ENCODE data around the gene CDH9.

CDH9 gene

DNA sequence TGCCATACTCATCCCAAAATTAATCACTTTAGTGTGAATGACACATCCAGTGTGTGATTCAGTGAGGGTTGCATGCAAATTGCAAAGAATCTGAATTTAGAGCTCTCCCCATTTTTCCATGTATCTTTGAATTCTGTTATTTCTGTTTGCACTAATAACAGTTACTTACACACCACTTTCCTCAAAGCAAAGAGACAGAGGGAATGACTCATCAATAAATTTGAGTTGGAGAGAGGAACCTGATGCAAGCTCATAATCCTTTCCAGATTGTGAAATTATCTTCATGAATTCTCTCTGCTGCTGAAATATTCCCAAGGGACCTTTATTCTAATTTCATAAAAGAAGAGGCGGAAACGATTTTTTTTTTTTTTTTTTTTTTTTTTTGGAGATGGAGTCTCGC, 204.8 kb downstream of the CDH9 start:
- H3K36me3 ChIP-seq (ENCODE audit: low read length) = no peaks in the 10 kb centered on the region
- no peaks in the 10 kb centered on the region for H3F3A ChIP-seq (ENCODE audit: insufficient read depth)
- H4K20me1 ChIP-seq (ENCODE audit: low read depth, low read length) = no peaks in the 10 kb centered on the region
- TF ChIP-seq EZH2phosphoT487 (conservative IDR thresholded peaks at IDR 0.05; ENCODE audit: low read length) = no peak
- TF ChIP-seq, protein P1, sequence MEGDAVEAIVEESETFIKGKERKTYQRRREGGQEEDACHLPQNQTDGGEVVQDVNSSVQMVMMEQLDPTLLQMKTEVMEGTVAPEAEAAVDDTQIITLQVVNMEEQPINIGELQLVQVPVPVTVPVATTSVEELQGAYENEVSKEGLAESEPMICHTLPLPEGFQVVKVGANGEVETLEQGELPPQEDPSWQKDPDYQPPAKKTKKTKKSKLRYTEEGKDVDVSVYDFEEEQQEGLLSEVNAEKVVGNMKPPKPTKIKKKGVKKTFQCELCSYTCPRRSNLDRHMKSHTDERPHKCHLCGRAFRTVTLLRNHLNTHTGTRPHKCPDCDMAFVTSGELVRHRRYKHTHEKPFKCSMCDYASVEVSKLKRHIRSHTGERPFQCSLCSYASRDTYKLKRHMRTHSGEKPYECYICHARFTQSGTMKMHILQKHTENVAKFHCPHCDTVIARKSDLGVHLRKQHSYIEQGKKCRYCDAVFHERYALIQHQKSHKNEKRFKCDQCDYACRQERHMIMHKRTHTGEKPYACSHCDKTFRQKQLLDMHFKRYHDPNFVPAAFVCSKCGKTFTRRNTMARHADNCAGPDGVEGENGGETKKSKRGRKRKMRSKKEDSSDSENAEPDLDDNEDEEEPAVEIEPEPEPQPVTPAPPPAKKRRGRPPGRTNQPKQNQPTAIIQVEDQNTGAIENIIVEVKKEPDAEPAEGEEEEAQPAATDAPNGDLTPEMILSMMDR (IDR thresholded peaks at IDR 0.05; ENCODE audit: insufficient read depth, low read length, poor library complexity, severe bottlenecking) = no peak
- H3K9me3 ChIP-seq (ENCODE audit: insufficient read depth, low read length) = peaks cover 3% of the 10 kb centered on the region; the same call in 1 of the 2 replicates
- no peak overlapping the region for H2AFZ ChIP-seq (ENCODE audit: low read depth, low read length, severe bottlenecking)
- H3K9ac ChIP-seq (ENCODE audit: low read length) = no peak overlapping the region
- H3K27ac ChIP-seq (ENCODE audit: low read depth, low read length) = no peak overlapping the region
- H3K4me2 ChIP-seq (ENCODE audit: low read depth, low read length, poor library complexity, severe bottlenecking) = no peak overlapping the region
- H3K9me2 ChIP-seq (replicated peaks; ENCODE audit: insufficient read depth, low read length) = no peaks in the 10 kb centered on the region
- no peaks in the 10 kb centered on the region for H3K79me2 ChIP-seq (ENCODE audit: insufficient read depth, low read length)
- H3K27me3 ChIP-seq (ENCODE audit: low read length) = no peaks in the 10 kb centered on the region
- no peak overlapping the region for H3K4me3 ChIP-seq (ENCODE audit: insufficient read depth, low read length, poor library complexity, severe bottlenecking)

Data from SU-DHL-6 (cell line).